Measurements from ENCODE around the gene GRAMD2A.

The GRAMD2A gene

GRCh38 chr15:72193836-72194396, 3.7 kb downstream of the GRAMD2A start:
- H3K27me3 ChIP-seq, result peaks cover 0 to 4% of the 10 kb centered on the region in 2 donors
- no peak overlapping the region for H3K4me3 ChIP-seq
- peaks cover 3 to 5% (median 4%) of the 10 kb centered on the region in 3 donors for H3K36me3 ChIP-seq
- H3K9me3 ChIP-seq, result no peaks in the 10 kb centered on the region
- no peak for TF ChIP-seq CTCF (IDR thresholded peaks at IDR 0.05)
- intact Hi-C loops (cut with DNase I; ENCODE audit: low total_unique reads), result no loop called here
- peaks cover 0 to 13% (median 5%) of the 10 kb centered on the region in 4 donors for H3K4me1 ChIP-seq
- H3K27ac ChIP-seq, result no peak overlapping the region
- no peak for DNase-seq

GRCh38 chr15:72192416-72192815, 5.2 kb downstream of the GRAMD2A start:
- intact Hi-C loops (cut with DNase I; ENCODE audit: low total_unique reads), result no loop called here
- Histone ChIP-seq H3K36me3 (no peaks in the 10 kb centered on the region), H3K4me3 (no peak overlapping the region), H3K9me3 (no peaks in the 10 kb centered on the region), H3K27ac (no peak overlapping the region), H3K4me1 (peaks cover 0 to 8% (median 3%) of the 10 kb centered on the region in 4 donors), H3K27me3 (peaks cover 0 to 4% of the 10 kb centered on the region in 2 donors)
- DNase-seq, result no peak
- no peak for TF ChIP-seq CTCF (IDR thresholded peaks at IDR 0.05)

- intact Hi-C loops (cut with DNase I; ENCODE audit: low total_unique reads), result no loop called here
- peaks cover 0 to 4% (median 2%) of the 10 kb centered on the region in 4 donors for H3K4me1 ChIP-seq
- H3K27ac ChIP-seq, result no peak overlapping the region
- DNase-seq, result no peak
- H3K27me3 ChIP-seq, result peaks cover 0 to 2% of the 10 kb centered on the region in 2 donors
- no peaks in the 10 kb centered on the region for H3K9me3 ChIP-seq
- H3K36me3 ChIP-seq, result no peaks in the 10 kb centered on the region
- TF ChIP-seq CTCF (IDR thresholded peaks at IDR 0.05), result no peak
- no peak overlapping the region for H3K4me3 ChIP-seq
Observed at GRCh38 chr15:72189250-72189902, 8.2 kb downstream of the GRAMD2A start.

GRCh38 chr15:72184165-72184811, 13.3 kb downstream of the GRAMD2A start:
- TF ChIP-seq CTCF (IDR thresholded peaks at IDR 0.05), result no peak
- H3K27ac ChIP-seq, result no peak overlapping the region
- peak overlapping the region; percentile 27 to 39 for H3K4me3 ChIP-seq
- H3K4me1 ChIP-seq, result peaks cover 0 to 32% (median 20%) of the 10 kb centered on the region in 4 donors
- intact Hi-C loops (cut with DNase I; ENCODE audit: low total_unique reads), result no loop called here
- H3K9me3 ChIP-seq, result no peaks in the 10 kb centered on the region
- peak in 1 of 2 donors; percentile 65 for DNase-seq
- peaks cover 0 to 22% of the 10 kb centered on the region in 2 donors for H3K27me3 ChIP-seq
- no peaks in the 10 kb centered on the region for H3K36me3 ChIP-seq

- no peak for DNase-seq
- intact Hi-C loops (cut with DNase I; ENCODE audit: low total_unique reads), result no loop called here
- H3K27ac ChIP-seq, result no peak overlapping the region
- H3K4me1 ChIP-seq, result peaks cover 0 to 34% (median 20%) of the 10 kb centered on the region in 4 donors
- H3K27me3 ChIP-seq, result peaks cover 0 to 22% of the 10 kb centered on the region in 2 donors
- H3K36me3 ChIP-seq, result no peaks in the 10 kb centered on the region
- no peak for TF ChIP-seq CTCF (IDR thresholded peaks at IDR 0.05)
- H3K9me3 ChIP-seq, result no peaks in the 10 kb centered on the region
- peak overlapping the region in 1 of 2 donors; percentile 39 for H3K4me3 ChIP-seq
Observed at GRCh38 chr15:72183781-72184164, 13.8 kb downstream of the GRAMD2A start.

Data from tibial artery (tissue), 4 donors.